Psoas muscle (tissue), 8 donors: ENCODE results near the gene PGBD5. TPM values are rescaled to one million over a fixed set of nuclear protein-coding genes. Genes with fewer than 3 reads are reported as not detected.

Experiments used
- ATAC-seq, 4 donors: fragments of 200-7000 bp; cut with Tn5 transposase; one replicate each; pipeline ENCODE4 v1.9.1; 2020; ENCODE audit warnings: moderate library complexity in 3 of 4, mild to moderate bottlenecking in 2 of 4
- DNase-seq, 2 donors: peaks; one replicate each; pipeline ENCODE4 v3.0.0-alpha.2; 2020
- H3K27ac ChIP-seq: fragments of 200-600 bp; one replicate; pipeline ENCODE4 v1.8.0; 2022
- H3K27me3 ChIP-seq, 3 donors: fragments of 200-600 bp in 1 of 3; one replicate each; pipeline versions ENCODE4 v1.6.1 to v1.8.0; 2013 to 2022; ENCODE audit warnings: low read length in 2 of 3, mild to moderate bottlenecking in 2 of 3, moderate library complexity in 1 of 3; ENCODE audit not compliant: insufficient read depth in 3 of 3
- H3K36me3 ChIP-seq, 2 donors: fragments of 200-600 bp in 1 of 2; one replicate each; pipeline versions ENCODE4 v1.6.1 to v1.8.0; 2013 to 2022; ENCODE audit warnings: low read depth in 1 of 2, mild to moderate bottlenecking in 1 of 2, moderate library complexity in 1 of 2; ENCODE audit not compliant: insufficient read depth in 1 of 2
- H3K4me1 ChIP-seq: fragments of 200-600 bp; one replicate; pipeline ENCODE4 v1.8.0; 2022
- H3K4me3 ChIP-seq: fragments of 200-600 bp; one replicate; pipeline ENCODE4 v1.8.0; 2022; ENCODE audit warnings: mild to moderate bottlenecking
- H3K9me3 ChIP-seq: fragments of 200-600 bp; one replicate; pipeline ENCODE4 v1.8.0; 2022
- CTCF ChIP-seq: fragments of 200-600 bp; IDR thresholded peaks from one replicate; pipeline ENCODE4 v1.8.0; 2022; ENCODE audit warnings: antibody characterized with exemption
- WGBS, 3 donors: extraction: QIAGEN DNeasy Blood & Tissue Kit; methylation state at CpG; one replicate each; pipeline versions ENCODE4 v1.1.6 to v1.1.7; 2013; 5-methylcytosine and 5-hydroxymethylcytosine counted together
- intact Hi-C, 2 donors: fragments of 100-400 bp; cut with DNase I; formaldehyde crosslinking; loops; one replicate each; pipeline versions ENCODE4 v1.11.0 to v1.14.2; 2022
- polyA plus RNA-seq, 3 donors: library from polyadenylated mRNA; stranded (reverse); fragments of 200-250 nt; gene quantifications; one replicate each; pipeline ENCODE4 v1.2.3, GENCODE V29; 2013
- total RNA-seq, 4 donors: library from RNA; stranded (reverse); fragmentation: NEBNext Ultra II Directional in 2 of 4; extraction: Animal tissue kit (Norgen Biotek cat#: 25700) in 2 of 4; gene quantifications; one replicate each; pipeline versions ENCODE4 v1.2.1 to v1.2.4, GENCODE V29; 2021 to 2023
- donor health status: healthy with polysubstance abuse.
- donor health status: DM: no; HTN: no; CAD: no; lungs with moderate emphysema.
- donor health status: Bipolar disorder and iron deficiency.
- donor health status: healthy.
- donor health status: DM: yes; HTN: yes; CAD: no.
- donor health status: DM: no; HTN: no; CAD: no.
- donor health status: DM: no; HTN: no; CAD: no.
- donor health status: DM: yes; HTN: yes; CAD: no.

Gene PGBD5
- total and polyA plus RNA-seq, 7 donors = 2.1 to 9.8 (median 4.5) TPM

GRCh38 chr1:230456478-230456877 is 30.3 kb upstream of the PGBD5 start:
- H3K27me3 ChIP-seq = peaks cover 0 to 6% (median 0%) of the 10 kb centered on the region in 3 donors
- H3K9me3 ChIP-seq = no peaks in the 10 kb centered on the region
- ATAC-seq (no peak), DNase-seq (no peak)
- H3K27ac ChIP-seq = no peak overlapping the region
- no peak overlapping the region for H3K4me3 ChIP-seq
- no peak for TF ChIP-seq CTCF
- no peaks in the 10 kb centered on the region for H3K4me1 ChIP-seq
- 80 to 85% (median 82%) methylated on average over 9 of the region's 9 CpGs for WGBS, 3 donors
- intact Hi-C loops = no loop called here
- H3K36me3 ChIP-seq = no peaks in the 10 kb centered on the region

GRCh38 chr1:230455291-230455690 is 29.2 kb upstream of the PGBD5 start:
- intact Hi-C loops = no loop called here
- peaks cover 0 to 4% (median 0%) of the 10 kb centered on the region in 3 donors for H3K27me3 ChIP-seq
- no peaks in the 10 kb centered on the region for H3K4me1 ChIP-seq
- no peak for TF ChIP-seq CTCF
- no peaks in the 10 kb centered on the region for H3K9me3 ChIP-seq
- no peaks in the 10 kb centered on the region for H3K36me3 ChIP-seq
- WGBS, 3 donors = 60 to 76% (median 70%) methylated on average over 1 of the region's 1 CpG
- DNase-seq (no peak), ATAC-seq (no peak)
- H3K27ac ChIP-seq = no peak overlapping the region
- no peak overlapping the region for H3K4me3 ChIP-seq

GRCh38 chr1:230453377-230453776 is 27.2 kb upstream of the PGBD5 start:
- Histone ChIP-seq H3K4me1 (no peaks in the 10 kb centered on the region), H3K27me3 (no peaks in the 10 kb centered on the region), H3K27ac (no peak overlapping the region), H3K36me3 (no peaks in the 10 kb centered on the region), H3K9me3 (no peaks in the 10 kb centered on the region), H3K4me3 (no peak overlapping the region)
- intact Hi-C loops = no loop called here
- WGBS, 3 donors = 37 to 82% (median 81%) methylated on average over 2 of the region's 2 CpGs
- TF ChIP-seq CTCF = no peak
- ATAC-seq = no peak
- DNase-seq = no peak

GRCh38 chr1:230441183-230442029 is 15.3 kb upstream of the PGBD5 start:
- peaks cover 0 to 6% (median 0%) of the 10 kb centered on the region in 3 donors for H3K27me3 ChIP-seq
- 62 to 66% (median 66%) methylated on average over 10 of the region's 10 CpGs for WGBS, 3 donors
- no peak for TF ChIP-seq CTCF

More at GRCh38 chr1:230441183-230442029, 15.3 kb upstream of the PGBD5 start:
- intact Hi-C loops = no loop called here
- no peak for ATAC-seq
- no peak for DNase-seq
- no peaks in the 10 kb centered on the region for H3K36me3 ChIP-seq
- peaks cover 10% of the 10 kb centered on the region for H3K9me3 ChIP-seq
- H3K27ac ChIP-seq = no peak overlapping the region
- H3K4me1 ChIP-seq = no peaks in the 10 kb centered on the region
- H3K4me3 ChIP-seq = no peak overlapping the region
